GM19324 (cell line): Measurements from ENCODE around the gene RREB1.
"Not testable (repeated sequence)": the region's sequence is repeated elsewhere in the genome, so short reads cannot be mapped to it uniquely, and the experiment has no call there.

Experiments used
- ATAC-seq: cut with Tn5 transposase; IDR thresholded peaks from one replicate; pipeline ENCODE4 v1.9.1; 2021; ENCODE audit warnings: mild to moderate bottlenecking, moderate library complexity; ENCODE audit not compliant: unreplicated experiment, low FRiP score

RREB1 gene

DNA sequence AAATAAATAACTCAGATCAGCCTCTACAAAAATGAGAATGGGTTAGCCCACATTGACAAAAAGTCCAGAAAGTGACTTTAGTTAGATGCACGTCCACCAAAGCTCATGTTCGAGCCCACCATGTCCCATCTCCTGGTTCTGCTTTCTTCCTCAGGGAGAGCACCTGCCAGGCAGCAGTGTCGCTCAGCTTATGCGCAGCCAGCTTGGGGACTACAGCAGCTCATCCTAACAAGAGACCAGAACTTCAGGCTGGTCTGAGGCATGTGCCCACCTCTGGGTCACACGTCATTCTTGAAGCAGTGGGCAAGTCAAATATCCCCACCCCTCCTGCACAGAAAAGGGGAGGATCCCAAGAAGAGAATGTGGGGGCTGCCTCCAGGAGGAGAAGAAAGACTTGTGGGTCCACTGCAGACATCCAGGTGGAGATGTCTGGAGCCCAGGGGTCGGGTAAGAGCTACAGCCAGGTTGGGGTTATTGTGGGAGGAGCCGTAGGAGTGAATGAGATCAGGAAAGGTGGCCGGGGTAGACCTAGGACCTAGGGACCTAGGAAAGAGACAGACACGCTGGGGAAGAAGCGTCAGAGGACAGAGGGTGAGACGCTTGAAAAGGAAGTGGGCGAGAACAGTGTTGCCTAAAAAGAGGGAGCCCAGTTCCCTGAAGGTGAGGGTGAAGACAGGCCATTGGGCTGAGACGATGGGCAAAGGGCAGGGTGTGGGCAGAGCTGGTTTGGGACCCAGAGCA lies 152.7 kb downstream of the RREB1 start:
- ATAC-seq, result no peak

DNA sequence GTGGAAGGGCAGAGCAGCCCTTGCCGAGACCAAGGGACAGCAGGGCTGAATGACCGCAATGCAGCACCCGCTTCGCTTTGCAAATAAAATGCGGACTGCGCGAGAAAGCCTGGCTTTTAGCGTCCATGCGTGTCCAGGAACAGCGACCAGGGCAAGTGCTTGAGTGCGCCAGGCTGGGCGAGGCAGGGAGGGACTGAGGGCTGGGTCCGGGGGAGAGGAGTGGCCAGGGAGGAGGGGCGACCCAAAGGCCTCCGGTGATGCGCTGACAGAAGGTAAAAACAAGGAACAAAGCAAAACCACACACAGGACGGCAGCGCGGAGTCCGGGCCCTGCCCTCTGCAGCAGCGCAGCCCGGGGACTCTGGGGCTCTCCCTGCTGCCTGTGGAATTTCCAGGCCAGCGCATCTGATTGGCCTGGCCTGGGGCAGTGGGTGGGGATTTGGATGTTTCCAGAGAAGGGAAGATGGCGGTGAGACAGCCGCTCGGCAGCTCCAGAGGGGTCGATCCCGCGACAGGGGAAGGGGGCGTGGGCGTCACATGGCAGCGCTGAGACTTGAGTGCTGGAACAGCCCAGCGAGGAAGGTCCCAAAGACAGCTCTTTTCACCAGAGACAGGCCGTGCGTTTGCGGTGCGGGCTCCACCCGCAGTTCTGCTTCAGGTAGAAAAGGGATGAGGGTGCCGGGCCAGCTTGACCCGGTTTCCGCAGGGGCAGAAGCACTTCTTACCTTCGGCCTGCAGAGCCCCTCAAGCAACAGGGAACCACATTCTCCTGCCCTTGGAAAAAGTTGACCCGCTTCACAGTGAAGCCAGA lies 153.5 kb downstream of the RREB1 start:
- ATAC-seq, result no peak

DNA sequence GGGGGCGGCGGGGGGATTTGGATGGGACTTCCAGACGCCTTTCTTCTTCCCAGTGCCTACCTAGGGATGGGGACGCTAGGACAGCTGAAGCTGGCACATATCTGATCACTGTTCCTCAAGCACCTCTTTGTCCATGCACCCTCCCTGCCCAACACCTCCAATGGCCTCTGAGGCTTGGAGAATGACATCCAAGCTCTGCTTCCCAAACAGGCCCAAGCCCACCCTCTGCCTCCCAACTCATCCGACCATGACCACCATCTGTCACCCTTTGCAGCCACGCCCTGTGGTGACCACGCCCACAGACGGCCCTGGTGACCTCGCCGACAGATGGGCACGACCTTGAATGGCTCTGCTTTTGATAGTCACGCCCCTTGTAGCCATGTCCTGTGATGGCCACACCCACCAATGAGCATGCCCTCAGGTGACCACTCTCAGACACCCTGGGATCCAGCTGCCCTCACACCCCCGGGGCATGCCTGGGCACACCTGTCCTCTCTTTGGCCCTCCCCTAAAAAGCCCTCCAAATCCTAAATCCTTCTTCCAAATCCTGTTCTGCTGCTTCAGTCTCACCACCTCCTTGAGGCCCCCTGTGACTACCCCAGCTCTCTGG lies 154.2 kb downstream of the RREB1 start:
- no peak for ATAC-seq

DNA sequence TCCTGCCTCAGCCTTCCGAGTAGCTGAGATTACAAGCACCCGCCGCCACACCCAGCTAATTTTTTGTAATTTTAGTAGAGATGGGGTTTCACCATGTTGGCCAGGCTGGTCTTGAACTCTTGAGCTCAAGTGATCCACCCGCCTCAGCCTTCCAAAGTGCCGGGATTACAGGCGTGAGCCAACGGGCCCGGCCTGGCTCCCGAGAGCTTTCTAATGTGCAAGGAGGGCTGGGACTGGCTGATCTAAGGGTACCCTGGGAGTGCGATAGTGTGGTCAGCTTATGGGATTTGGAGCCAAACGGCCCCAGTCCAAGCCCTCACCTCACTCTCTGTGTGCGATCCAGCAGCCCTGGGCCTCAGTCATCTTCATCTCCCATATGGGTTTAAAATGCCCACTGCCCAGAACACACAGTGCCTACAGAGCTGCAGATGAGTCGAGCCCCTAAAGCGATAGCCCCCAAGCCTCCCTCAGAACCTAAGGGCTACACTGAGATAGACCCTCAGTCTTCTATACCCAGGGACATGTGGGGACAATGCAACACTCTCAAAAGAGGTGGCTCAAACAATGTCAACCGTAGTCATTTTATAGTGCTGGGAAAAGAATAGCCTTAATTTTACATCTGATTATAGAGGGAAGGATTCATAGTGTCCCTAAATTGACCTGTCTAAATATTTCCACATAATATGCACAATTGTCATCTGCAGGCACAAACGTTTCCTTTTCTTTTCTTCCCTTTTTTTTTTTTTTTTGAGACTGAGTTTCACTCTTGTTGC lies 155.2 kb downstream of the RREB1 start:
- ATAC-seq, result no peak

DNA sequence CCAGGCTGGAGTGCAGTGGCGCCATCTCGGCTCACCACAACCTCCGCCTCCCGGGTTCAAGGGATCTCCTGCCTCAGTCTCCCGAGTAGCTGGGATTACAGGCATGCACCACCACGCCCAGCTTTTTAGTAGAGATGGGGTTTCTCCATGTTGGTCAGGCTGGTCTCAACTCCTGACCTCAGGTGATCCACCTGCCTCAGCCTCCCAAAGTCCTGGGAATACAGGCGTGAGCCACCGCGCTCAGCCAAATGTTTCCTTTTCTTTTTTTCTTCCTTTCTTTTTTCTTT lies 155.7 kb downstream of the RREB1 start:
- ATAC-seq, result not testable (repeated sequence)

DNA sequence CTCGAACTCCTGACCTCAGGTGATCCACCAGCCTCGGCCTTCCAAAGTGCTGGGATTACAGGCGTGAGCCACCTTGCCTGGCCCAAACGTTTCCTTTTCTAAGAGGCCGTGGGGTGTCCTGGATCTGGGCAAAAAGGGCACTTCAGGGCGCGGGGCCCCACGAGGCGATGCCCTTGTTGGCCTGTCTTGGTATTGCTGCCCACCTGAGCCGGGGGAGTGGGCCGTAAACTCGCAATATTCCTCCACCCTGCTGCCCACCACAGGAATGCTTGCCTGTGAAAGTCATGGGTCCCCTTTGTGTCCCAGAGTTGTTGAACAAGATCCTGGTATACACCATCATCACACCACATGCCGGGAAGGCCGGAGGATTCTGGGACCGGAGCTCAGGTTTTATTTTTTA lies 156.3 kb downstream of the RREB1 start:
- no peak for ATAC-seq

DNA sequence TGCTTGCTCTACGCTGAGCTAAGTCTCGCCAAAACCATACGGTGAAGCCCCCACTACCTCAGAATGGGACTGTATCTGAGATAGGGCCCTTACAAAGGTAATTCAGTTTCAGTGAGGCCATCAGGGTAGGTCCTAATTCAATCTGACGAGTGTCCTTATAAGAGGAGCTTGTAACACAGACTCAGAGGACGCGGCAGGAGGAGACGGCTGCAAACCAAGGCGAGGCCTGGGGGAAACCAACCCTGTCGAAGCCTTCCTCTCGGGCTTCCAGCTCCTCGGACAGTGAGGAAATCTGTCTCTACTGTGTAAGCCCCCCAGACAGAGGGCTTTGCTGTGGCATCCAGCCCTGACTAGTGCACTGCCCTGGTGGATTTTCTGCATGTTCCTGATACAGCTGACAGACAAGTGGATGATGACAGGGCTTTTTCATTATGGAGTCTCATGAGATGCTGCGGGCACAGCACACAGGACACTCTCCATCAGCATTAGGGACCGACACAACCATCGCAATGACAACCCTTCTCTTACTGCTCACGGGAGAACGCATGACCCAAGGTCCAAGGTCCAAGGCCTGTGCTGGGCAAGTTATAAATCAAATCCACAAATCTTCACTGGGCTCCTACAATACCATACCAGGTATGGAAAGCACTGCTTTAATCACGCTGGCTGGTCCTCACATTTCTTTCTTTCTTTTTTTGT lies 157.1 kb downstream of the RREB1 start:
- no peak for ATAC-seq

DNA sequence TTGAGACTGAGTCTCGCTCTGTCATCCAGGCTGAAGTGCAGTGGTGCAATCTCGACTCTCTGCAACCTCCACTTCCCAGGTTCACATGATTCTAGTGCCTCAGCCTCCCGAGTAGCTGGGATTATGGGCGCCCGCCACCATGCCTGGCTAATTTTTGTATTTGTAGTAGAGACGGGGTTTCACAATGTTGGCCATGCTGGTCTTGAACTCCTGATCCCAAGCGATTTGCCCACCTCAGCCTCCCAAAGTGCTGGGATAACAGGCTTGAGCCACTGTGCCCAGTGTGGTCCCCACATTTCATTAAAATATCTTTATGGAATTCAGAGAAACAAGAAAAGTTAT lies 157.6 kb downstream of the RREB1 start:
- not testable (repeated sequence) for ATAC-seq

DNA sequence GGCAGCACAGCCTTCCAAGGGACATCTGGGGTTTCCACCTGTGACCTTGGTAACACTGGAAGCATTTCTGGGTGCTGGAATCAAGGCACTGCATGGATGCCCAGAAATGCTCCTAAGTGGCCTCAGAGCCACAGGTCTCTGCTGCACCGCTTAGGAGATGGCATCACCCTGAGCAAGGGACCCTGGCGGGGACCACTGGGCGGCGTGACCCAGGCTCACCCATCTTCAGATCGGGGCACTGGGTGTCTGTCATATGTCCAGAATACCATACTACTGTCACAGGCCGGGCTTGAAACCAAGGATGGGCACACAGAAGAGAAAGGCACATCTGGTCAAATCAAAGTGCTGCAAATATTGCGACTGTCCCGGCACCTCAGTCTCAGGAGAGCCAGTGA lies 159.3 kb downstream of the RREB1 start:
- no peak for ATAC-seq

DNA sequence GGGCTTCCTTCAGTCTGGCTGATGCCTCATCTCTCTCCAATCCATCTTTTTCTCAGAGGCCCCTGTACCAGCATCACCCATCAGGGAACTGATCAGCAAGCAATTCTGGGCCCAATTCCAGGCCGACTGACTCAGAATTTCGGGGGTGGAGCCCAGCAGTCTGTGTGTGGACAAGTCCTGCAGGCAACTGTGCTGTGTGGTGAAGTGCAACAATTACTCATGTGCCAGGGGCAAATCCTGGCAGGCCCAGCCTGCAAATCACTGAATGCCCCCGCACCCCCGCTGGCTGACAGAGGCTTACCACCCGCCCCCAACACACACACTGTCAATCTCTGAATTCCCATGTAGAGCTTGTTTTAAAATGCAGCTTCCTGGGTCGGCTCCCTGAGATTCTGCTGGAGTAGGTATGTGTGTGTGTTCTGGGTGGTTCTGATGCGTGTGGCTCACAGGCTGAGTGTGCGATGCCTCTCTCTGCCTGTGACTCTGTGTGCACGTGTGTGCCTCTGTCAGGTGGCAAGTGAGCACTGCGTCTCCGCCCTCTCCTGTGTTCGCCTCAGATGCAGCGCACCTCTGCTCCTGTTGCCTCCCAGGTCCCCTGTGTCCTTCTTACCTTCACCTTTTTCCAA lies 159.8 kb downstream of the RREB1 start:
- ATAC-seq, result no peak

DNA sequence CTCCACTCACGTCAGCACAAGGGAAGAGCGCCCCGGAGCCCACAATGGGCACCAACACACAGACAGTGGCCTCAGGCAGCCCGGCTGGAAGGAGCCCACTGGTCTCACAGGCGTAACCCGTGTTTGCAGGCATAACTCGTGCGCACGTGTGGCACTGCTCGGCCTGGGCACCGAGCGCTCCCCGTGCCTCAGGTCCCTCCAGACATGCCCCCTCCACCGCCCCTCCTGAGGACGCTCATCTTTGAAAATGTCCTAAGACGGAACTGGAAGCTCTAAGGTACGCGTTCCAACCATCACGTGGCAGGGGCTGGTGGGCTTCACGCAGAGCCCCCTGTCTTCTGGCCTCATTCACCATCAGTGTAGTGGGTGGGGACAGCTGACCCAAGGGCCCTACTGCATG lies 160.6 kb downstream of the RREB1 start:
- no peak for ATAC-seq

DNA sequence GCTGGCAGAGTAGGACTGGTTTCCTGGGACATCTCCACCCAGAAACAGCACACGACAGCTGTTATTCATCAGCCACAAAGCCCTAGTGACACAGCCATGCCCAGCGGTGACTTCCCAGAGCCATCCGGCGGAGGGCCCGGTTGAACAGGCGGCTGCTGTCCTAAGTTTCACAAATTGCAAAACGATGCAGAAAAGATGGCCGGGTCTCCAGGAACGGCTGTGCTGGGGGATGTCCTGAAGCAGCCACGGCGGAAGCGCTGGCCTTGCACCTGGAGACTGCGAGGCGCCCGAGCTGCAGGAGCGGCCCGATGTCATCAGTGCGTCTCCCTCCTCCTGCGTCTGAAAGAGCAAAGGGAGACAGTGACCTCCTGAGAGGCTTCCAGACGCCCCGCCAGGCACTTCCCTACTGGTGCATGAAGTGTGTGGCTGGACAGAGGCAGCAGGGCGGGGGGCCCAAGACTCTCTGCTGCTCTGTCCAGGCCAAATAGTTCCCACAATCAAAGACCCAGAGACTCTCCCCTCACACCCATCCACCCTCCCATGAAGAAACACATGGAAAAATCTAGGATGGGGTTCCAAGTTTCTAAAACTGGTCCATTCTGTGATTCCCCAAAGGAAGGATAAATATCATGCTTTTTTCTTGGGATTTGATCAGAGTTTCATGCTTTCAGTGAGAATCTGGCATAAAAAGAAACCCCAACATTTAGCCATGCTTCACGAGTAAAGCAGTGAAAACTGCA lies 161.2 kb downstream of the RREB1 start:
- no peak for ATAC-seq

DNA sequence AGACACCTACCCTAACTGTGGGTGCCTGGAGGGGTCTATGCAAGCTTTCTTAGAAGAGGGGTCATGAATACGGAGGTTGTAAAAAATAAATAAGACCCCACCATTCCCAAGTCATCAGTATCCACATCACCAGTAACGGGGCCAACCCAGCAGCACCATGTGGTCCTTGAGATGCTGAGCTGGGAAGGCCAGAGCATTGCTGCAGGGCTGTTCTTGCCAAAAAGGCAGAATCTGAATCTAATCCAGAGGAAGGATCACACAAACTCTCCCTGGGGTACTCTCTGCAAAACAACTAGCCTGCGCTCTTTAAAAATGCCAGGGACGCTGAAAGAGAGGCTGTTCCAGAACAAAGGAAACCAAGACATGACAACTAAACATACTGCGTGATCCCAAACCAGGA lies 162.1 kb downstream of the RREB1 start:
- ATAC-seq, result no peak

DNA sequence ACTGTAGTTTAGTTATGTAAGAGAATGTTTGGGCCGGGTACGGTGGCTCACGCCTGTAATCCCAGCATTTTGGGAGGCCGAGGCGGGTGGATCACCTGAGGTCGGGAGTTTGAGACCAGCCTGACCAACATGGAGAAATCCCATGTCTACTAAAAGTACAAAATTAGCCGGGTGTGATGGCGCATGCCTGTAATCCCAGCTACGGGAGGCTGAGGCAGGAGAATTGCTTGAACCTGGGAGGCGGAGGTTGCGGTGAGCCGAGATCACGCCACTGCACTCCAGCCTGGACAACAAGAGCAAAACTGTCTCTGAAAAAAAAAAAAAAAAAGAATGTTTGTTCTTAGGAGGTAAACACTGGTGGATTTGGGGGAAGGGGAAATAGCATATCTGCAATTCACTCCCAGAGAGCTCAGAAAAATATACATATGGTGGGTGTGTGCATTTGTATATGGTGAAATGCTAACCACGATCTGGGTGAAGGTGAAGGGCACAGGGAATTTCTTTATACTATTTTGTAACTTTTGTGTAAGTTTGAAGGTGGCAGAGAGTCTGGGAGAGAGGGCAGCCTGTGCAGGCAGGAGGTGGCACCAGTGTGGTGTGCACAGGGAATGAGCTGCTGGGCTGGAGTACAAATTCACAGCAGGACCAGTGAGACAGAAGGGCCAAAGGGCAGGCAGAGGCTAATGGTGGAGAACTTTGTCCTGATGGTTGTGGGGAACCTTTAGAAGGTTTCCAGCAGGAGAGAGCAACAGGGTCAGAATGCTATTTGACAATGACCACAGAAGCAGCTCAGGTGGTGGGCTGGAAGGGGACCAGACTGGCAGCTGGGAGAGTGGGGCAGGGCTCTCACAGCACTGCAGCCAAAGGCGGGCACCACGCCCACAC lies 162.8 kb downstream of the RREB1 start:
- no peak for ATAC-seq

DNA sequence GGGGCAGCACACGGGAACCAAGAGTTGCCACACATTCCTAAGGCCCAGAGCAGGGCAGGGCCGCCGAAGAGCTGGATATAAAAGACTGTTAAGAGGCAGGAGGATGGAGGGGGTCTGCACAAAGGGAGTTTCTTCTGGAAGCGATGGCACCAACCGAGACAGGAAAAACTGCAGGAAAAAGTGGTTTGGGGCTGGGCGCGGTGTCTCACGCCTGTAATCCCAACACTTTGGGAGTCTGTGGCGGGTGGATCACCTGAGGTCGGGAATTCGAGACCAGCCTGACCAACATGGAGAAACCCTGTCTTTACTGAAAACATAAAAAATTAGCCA lies 163.4 kb downstream of the RREB1 start:
- no peak for ATAC-seq

DNA sequence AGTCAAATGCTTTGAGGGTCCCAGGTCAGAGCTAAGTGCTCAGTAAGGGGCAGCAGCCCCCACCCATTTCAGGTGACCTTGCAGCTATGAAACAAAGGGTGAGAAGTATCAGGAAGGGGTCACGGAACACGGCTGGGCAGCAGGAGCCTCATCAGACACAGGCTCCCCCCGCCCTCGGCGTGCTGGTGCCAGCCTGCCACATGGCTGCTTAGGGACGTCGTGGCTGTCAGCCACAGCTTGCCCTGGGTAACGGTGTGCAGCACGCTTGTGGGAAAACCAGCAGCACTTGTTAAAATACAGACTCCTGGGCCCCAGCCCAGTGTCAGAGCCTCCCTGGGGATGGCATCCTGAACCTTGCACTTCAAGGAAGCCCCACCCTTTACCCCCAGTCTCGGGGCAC lies 165.9 kb downstream of the RREB1 start:
- ATAC-seq, result no peak

DNA sequence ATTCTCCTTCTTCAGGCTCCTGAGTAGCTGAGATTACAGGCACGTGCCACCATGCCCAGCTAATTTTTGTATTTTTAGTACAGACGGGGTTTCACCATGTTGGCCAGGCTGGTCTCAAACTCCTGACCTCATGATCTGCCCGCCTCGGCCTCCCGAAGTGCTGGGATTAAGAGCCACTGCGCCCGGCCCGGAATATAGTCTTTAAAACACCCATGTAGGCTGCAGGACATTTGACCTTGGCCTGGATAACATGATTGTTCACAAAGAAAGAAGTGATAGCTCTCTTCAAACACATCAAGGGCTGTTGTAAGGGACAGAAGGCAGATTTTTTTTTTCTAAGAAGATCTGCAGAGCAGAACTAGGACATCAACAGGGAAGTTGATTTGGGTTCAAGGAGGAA lies 166.8 kb downstream of the RREB1 start:
- not testable (repeated sequence) for ATAC-seq

DNA sequence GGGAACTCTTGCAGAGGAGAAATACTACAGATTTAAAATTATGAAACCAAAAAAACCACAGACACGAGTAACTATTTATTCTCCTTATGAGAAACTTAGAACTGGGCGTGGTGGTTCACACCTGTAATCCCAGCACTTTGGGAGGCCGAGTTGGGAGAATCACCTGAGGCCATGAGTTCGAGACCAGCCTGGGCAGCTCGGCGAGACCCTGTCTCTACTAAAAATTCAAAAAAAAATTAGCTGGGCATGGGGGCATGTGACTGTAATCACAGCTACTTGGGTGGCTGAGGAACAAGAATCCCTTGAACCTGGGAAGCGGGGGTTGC lies 168.4 kb downstream of the RREB1 start:
- no peak for ATAC-seq
